Endothelial cell of umbilical vein (primary cell): ENCODE measurements around the gene BNC2. TPM values are rescaled to one million over a fixed set of nuclear protein-coding genes. Genes with fewer than 3 reads are reported as not detected.

Experiments used
- BruUV-seq: library from RNA; stranded (reverse); fragments of 400-500 nt; replicated peaks from 2 replicates; lab custom pipeline; 2021; lab: Mats Ljungman, UMichigan
- CTCF ChIA-PET: fragments of 300-600, 350-600 bp; sonication (Branson Sonifier 250); formaldehyde crosslinking; loops from one replicate; lab custom pipeline; 2021; ENCODE audit warnings: antibody characterized with exemption, inconsistent platforms; lab: Charles Lee
- POLR2A ChIA-PET: fragments of 300-600, 350-600 bp; sonication (Branson Sonifier 250); formaldehyde crosslinking; loops from one replicate; lab custom pipeline; 2021; ENCODE audit warnings: antibody characterized with exemption, inconsistent platforms; lab: Charles Lee
- DNase-seq: peaks from one replicate; pipeline ENCODE4 v3.0.0-alpha.2; 2011; ENCODE audit warnings: low read depth, low spot score
- FAIRE-seq: peaks from 2 replicates; lab custom pipeline; 2011; peaks lifted over from hg19 to GRCh38; lab: Jason Lieb, UNC
- H2AFZ ChIP-seq: 2 replicates; pipeline ENCODE4 v1.6.0; 2012; ENCODE audit warnings: low read depth, low read length, control low read depth, inconsistent platforms
- H3K27ac ChIP-seq: 2 replicates; pipeline ENCODE4 v1.5.1; 2011; ENCODE audit warnings: low read depth, mild to moderate bottlenecking, control low read depth, low read length, moderate library complexity; ENCODE audit not compliant: insufficient read depth
- H3K27me3 ChIP-seq, 2 experiments: 2 replicates each; pipeline versions ENCODE4 v1.6.0 to v1.6.1; 2011; ENCODE audit warnings: low read length in 2 of 2, mixed read lengths in 1 of 2; ENCODE audit not compliant: control insufficient read depth in 2 of 2, insufficient read depth in 2 of 2
- H3K36me3 ChIP-seq, 2 experiments: 2 replicates in 1 of 2; 3 replicates in 1 of 2; pipeline ENCODE4 v1.5.1; 2011; ENCODE audit warnings: low read length in 2 of 2, mild to moderate bottlenecking in 1 of 2, moderate library complexity in 1 of 2; ENCODE audit not compliant: control insufficient read depth in 2 of 2, insufficient read depth in 2 of 2; ENCODE audit errors: extremely low read depth in 1 of 2
- H3K4me1 ChIP-seq: 3 replicates; pipeline ENCODE4 v1.5.1; 2011; ENCODE audit warnings: mild to moderate bottlenecking, low read length; ENCODE audit not compliant: control insufficient read depth, insufficient read depth; ENCODE audit errors: extremely low read depth
- H3K4me2 ChIP-seq: 2 replicates; pipeline ENCODE4 v1.6.1; 2011; ENCODE audit warnings: low read length, control low read depth, mixed read lengths; ENCODE audit not compliant: insufficient read depth
- H3K4me3 ChIP-seq, 3 experiments: fragments of 200-600 bp in 1 of 3; sonication (generic), shearing (Covaris generic) in 1 of 3; replicated peaks in 1 of 3; 2 replicates each; pipeline ENCODE4 v1.5.1; 2011 to 2016; ENCODE audit warnings: control low read depth in 3 of 3, low read length in 3 of 3, mild to moderate bottlenecking in 2 of 3, inconsistent platforms in 1 of 3, low read depth in 1 of 3, moderate library complexity in 1 of 3; ENCODE audit not compliant: insufficient read depth in 1 of 3
- H3K79me2 ChIP-seq: 2 replicates; pipeline ENCODE4 v1.6.0; 2012; ENCODE audit warnings: low read length, inconsistent platforms; ENCODE audit not compliant: control insufficient read depth, insufficient read depth
- H3K9ac ChIP-seq: replicated peaks from 2 replicates; pipeline ENCODE3; 2011; ENCODE audit warnings: low read length, control low read depth; ENCODE audit not compliant: insufficient read depth; ENCODE audit errors: extremely low read depth
- H3K9me1 ChIP-seq: replicated peaks from 3 replicates; pipeline ENCODE4 v1.6.0; 2011; ENCODE audit warnings: mild to moderate bottlenecking, low read length; ENCODE audit not compliant: control insufficient read depth, insufficient read depth; ENCODE audit errors: extremely low read depth
- H3K9me3 ChIP-seq: replicated peaks from 2 replicates; pipeline ENCODE4 v1.5.1; 2012; ENCODE audit warnings: low read length, inconsistent platforms; ENCODE audit not compliant: control insufficient read depth, insufficient read depth
- H4K20me1 ChIP-seq: replicated peaks from 2 replicates; pipeline ENCODE3; 2011; ENCODE audit warnings: mild to moderate bottlenecking, low read length; ENCODE audit not compliant: control insufficient read depth, insufficient read depth; ENCODE audit errors: extremely low read depth
- EZH2 ChIP-seq: IDR thresholded peaks from 2 replicates; pipeline ENCODE4 v1.6.1; 2012; ENCODE audit warnings: borderline replicate concordance, low read depth, mild to moderate bottlenecking, moderate library complexity, low read length, inconsistent platforms; ENCODE audit not compliant: severe bottlenecking
- FOS ChIP-seq: IDR thresholded peaks from 2 replicates; pipeline ENCODE4 v1.6.1; 2011; ENCODE audit warnings: mild to moderate bottlenecking, low read length, moderate library complexity, borderline replicate concordance; ENCODE audit not compliant: insufficient read depth
- GATA2 ChIP-seq: IDR thresholded peaks from 2 replicates; pipeline ENCODE4 v1.7.0; 2011; ENCODE audit warnings: low read depth, mild to moderate bottlenecking, moderate library complexity, mixed read lengths, low read length; ENCODE audit not compliant: insufficient read length, insufficient read depth
- JUN ChIP-seq: IDR thresholded peaks from 2 replicates; pipeline ENCODE4 v1.6.1; 2011; ENCODE audit warnings: borderline replicate concordance, low read depth; ENCODE audit not compliant: insufficient read length, insufficient read depth
- MAX ChIP-seq: IDR thresholded peaks from 2 replicates; pipeline ENCODE4 v1.6.1; 2011; ENCODE audit not compliant: insufficient read depth, insufficient read length
- MYC ChIP-seq: IDR thresholded peaks from one replicate; pipeline ENCODE4 v1.6.1; 2011; ENCODE audit warnings: mild to moderate bottlenecking, low read depth, low read length
- POLR2A ChIP-seq: IDR thresholded peaks from 2 replicates; pipeline ENCODE4 v1.6.1; 2012; ENCODE audit warnings: low read depth, mild to moderate bottlenecking, control low read depth, low read length
- POLR2AphosphoS5 ChIP-seq: IDR thresholded peaks from 2 replicates; pipeline ENCODE4 v1.6.1; 2012; ENCODE audit warnings: low read depth, mild to moderate bottlenecking, control low read depth, low read length, moderate library complexity; ENCODE audit not compliant: insufficient read depth
- dilution Hi-C: fragments of 300-500 bp; cut with MboI; formaldehyde crosslinking; loops from one replicate; pipeline ENCODE4 v1.15.0; 2019; ENCODE audit warnings: low sequenced_read_pairs; ENCODE audit not compliant: extremely low pct_ligation_motif_present
- intact Hi-C: fragments of 100-400 bp; cut with micrococcal nuclease; formaldehyde crosslinking; loops from one replicate; pipeline ENCODE4 v1.10.0; 2022
- polyA plus RNA-seq, 4 experiments: library from polyadenylated mRNA; depleted of rRNA in 3 of 4; stranded (reverse) in 3 of 4; unstranded in 1 of 4; fragments of >200 nt; gene quantifications; 2 replicates each; pipeline versions ENCODE4 v1.2.1 to v1.2.3, GENCODE V29; 2011 to 2012; ENCODE audit warnings: missing spikeins in 1 of 4
- total RNA-seq: library from RNA; stranded (reverse); gene quantifications from 2 replicates; pipeline ENCODE4 v1.2.3, GENCODE V29; 2021
- TF ChIP-seq, protein P1 (sequence below), 2 donors: IDR thresholded peaks; 1 replicate in 1 of 2; 2 replicates in 1 of 2; pipeline ENCODE4 v1.5.1; 2011; ENCODE audit warnings: low read length in 2 of 2, mild to moderate bottlenecking in 2 of 2, moderate library complexity in 2 of 2, control low read depth in 1 of 2, inconsistent platforms in 1 of 2, low read depth in 1 of 2; ENCODE audit not compliant: insufficient read depth in 1 of 2; ENCODE audit errors: extremely low read depth in 1 of 2

Gene BNC2
- total and polyA plus RNA-seq, 2 donors (not counting 3 experiments of a cell fraction or from before 2014, with no cell fraction given): 12.1 to 34.3 TPM

GRCh38 chr9:16363073-16363781 is 507.2 kb downstream of the BNC2 start:
- intact Hi-C loops (loop anchor here (2.0 to 10.0 kb wide), 2 partner anchors 18 to 168 kb away; no protein-coding TSS in a partner anchor), dilution Hi-C loops (no loop called here)
- ChIA-PET POLR2A (interaction anchor here (0.5 kb wide), 1 partner anchor 363 kb away, joined by 3 read pairs; no protein-coding TSS in a partner anchor), CTCF (interaction anchor here (1.4 kb wide), 2 partner anchors 10 to 27 kb away, joined by 3 to 7 read pairs; no protein-coding TSS in a partner anchor)
- H3K27me3 ChIP-seq: no peaks in the 10 kb centered on the region
- FAIRE-seq (peak; percentile 33), DNase-seq (peak; percentile 60)
- no peak overlapping the region for H3K27ac ChIP-seq
- BruUV-seq: no TSS peak
- no peak overlapping the region for H3K4me3 ChIP-seq
- no peak overlapping the region for H3K4me2 ChIP-seq
- no peaks in the 10 kb centered on the region for H3K9me1 ChIP-seq
- no peak overlapping the region for H3K9ac ChIP-seq
- H3K4me1 ChIP-seq: peaks cover 34% of the 10 kb centered on the region
- no peaks in the 10 kb centered on the region for H3K79me2 ChIP-seq
- H4K20me1 ChIP-seq: no peaks in the 10 kb centered on the region
- H3K9me3 ChIP-seq: no peaks in the 10 kb centered on the region
- TF ChIP-seq FOS: no peak
- no peak for TF ChIP-seq GATA2
- TF ChIP-seq, protein P1, sequence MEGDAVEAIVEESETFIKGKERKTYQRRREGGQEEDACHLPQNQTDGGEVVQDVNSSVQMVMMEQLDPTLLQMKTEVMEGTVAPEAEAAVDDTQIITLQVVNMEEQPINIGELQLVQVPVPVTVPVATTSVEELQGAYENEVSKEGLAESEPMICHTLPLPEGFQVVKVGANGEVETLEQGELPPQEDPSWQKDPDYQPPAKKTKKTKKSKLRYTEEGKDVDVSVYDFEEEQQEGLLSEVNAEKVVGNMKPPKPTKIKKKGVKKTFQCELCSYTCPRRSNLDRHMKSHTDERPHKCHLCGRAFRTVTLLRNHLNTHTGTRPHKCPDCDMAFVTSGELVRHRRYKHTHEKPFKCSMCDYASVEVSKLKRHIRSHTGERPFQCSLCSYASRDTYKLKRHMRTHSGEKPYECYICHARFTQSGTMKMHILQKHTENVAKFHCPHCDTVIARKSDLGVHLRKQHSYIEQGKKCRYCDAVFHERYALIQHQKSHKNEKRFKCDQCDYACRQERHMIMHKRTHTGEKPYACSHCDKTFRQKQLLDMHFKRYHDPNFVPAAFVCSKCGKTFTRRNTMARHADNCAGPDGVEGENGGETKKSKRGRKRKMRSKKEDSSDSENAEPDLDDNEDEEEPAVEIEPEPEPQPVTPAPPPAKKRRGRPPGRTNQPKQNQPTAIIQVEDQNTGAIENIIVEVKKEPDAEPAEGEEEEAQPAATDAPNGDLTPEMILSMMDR (IDR thresholded peaks at IDR 0.05; ENCODE audit: extremely low read depth in 1 of 2, insufficient read depth in 1 of 2, low read depth in 1 of 2, low read length in 2 of 2): no peak
- no peak for TF ChIP-seq MYC
- TF ChIP-seq MAX: no peak
- no peak for TF ChIP-seq POLR2A
- TF ChIP-seq JUN: no peak
- no peak for TF ChIP-seq POLR2AphosphoS5
- no peak for TF ChIP-seq EZH2
- no peaks in the 10 kb centered on the region for H3K36me3 ChIP-seq
- H2AFZ ChIP-seq: peak overlapping the region; percentile 26
